ENCODE results near the gene TBPL1.
A peak's percentile ranks its signal among the peaks of the same experiment; 100 is the strongest.
"Not testable (repeated sequence)": the region's sequence is repeated elsewhere in the genome, so short reads cannot be mapped to it uniquely, and the experiment has no call there.

The TBPL1 gene

DNA sequence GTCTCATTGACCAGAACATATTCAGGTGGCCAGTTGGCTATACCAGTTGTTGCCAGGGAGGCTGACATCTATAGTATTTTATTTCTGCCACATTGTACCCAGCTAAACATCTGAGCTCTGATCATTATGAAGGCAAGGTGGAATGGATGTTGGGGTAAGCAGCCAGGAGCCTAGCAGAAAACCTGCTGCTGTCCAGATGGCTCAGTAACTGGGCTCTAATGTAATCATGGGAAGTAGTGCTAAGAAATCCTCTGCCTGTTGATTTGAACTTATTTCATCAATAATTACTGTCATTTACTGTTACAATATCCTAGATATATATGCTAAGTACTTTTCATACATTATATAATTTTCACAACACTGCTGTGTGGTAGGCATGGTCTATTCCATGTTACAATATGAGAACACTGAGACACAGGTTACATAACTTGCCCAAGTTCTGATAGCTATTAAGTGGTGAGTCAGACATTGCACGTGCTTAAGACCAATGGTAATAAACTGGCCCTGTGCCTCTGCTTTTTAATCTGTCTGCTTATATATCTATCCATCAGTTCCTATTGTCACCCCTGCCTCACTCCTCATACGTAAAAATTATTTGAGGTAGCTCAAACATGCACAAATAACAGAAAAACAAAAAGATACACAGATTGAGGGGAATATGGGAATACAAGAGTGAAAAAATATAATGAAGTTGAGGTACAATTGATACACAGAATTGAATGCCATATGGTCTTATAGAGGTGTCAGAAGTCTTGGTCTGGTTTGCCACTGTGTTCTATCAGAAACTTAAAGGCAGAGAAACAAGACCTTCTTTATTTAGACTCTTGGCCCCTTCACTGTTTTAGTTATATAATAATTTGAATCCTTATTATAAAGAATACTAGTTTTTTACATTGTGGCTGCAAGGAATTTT, 25.2 kb downstream of the TBPL1 start:
- no peak for DNase-seq

- no peak for DNase-seq
Observed at GRCh38 chr6:133978896-133979240, 25.8 kb downstream of the TBPL1 start.

DNA sequence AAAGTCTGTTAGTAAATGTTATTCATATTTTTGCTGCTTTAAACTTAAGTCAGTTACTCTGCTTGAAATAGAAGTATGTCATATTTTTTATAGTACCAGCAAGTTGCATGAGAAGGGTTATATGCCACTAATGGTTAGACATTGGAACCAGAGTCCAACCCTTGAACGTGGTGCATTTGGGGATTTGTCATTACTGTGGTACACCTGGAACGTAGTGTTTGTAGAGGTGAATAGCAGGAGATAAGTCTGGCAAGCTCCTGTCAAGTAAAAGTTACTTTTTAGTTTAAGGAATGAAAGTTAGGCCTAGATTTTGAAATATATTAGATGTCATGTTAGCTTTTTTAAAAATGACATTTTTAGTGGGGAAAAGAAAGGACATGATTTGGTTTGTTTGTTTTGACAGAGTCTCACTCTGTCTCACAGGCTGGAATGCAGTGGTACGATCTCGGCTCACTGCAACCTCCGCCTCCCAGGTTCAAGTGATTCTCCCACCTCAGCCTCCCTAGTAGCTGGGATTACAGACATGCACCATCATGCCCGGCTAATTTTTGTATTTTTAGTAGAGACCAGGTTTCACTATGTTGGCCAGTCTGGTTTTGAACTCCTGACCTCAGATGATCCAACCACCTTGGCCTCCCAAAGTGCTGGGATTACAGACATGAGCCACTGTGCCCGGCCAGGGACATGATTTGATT, 26.4 kb downstream of the TBPL1 start:
- DNase-seq = not testable (repeated sequence)

DNA sequence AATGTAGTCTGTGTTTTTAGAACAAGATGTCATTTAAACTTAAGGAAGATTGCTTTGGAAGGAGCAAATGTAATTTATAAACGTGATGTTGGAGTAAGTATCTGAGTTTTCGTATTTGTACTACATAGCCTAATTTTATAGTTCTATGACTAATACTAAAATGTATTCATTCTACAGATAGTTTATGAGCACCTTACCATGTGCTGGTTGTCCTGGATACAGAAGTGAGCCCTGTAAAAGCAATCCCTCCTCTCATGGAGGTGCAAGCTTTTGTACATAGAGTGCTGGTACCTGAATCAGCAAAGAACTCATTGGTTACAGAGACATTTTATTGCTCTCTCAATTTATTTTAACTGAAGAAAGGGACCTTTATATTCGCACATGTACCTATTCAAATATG, 27.1 kb downstream of the TBPL1 start:
- DNase-seq = no peak

DNA sequence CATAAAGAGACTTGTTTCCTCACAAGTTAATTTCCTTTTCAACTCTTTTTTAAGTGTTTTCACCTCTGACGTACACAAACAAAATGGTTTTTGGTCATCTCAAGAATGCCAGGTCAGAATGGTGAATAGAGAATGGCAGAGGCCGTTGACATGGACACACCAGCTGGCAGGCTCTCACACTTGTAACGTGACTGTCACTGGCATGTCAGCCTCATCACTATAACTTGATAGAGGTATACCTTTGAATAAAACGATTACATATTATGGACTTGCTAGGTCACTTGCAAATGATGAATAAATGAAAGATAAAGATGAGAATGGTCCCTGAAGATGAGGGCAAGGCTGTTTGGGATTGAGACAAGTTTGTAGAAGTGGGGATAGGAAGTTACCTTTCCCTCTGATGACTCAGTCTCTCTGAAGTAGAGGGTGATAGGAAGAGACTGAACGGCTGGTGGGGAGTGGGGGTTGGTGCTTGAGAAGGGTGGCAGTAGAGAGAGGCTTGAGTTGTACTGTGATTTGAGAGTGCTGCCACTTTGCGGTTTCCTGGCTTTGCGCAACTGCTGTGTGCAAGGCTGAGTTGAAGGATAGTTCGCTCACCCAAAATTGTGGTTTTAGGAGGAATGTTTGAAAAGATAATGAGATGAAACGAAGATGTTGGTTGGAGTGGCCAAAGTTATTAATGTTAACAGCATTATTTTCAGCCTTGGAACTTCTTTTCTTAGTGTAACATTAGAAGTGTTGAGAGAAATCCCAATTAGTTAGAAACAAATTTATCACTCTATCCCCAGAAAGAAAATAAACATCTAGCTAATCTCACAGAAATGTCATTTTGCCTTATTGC, 30.3 kb downstream of the TBPL1 start:
- peak; percentile 93 for DNase-seq

- no peak for DNase-seq
Observed at GRCh38 chr6:133985970-133986369, 32.9 kb downstream of the TBPL1 start.

GRCh38 chr6:133986942-133987341, 33.9 kb downstream of the TBPL1 start:
- no peak for DNase-seq

DNA sequence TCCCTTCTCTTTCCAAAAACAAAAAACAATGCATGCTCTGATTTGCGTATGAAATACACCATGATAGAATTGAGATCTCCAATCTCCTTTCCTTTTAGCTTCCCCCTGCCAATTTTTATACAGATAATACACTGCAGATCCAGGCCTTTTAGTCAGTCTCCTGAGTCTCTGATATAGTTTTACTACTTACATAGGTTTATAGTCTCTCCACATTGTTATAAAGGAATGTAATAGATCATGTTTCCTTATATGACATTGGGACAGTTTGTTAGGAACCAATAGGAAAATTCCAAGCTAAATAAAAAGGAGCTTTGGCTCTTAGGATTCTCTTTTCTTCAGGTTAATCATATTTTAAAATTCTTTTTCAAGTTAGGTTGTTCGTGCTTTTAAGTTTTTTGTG, 36.5 kb downstream of the TBPL1 start:
- DNase-seq = no peak

DNA sequence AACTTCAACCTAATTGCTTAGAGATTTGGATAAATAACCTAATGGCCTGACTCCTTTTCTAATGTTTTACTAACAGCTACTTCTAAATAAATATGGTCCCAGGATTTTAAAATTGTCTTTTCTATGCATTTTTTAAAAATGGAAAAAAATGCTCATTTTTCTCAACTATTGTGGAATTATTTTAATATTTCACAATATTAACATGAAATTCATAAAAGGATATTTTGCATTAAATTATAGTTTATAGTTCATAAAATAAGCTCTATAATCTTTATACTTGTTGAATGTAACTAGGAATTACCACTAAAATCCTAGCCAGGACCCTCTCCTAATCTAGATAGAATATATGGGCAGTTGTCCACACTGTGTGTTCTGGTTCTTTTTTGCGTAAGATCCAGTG, 37.3 kb downstream of the TBPL1 start:
- DNase-seq = no peak

- DNase-seq = no peak
Observed at GRCh38 chr6:133991096-133991593, 38.1 kb downstream of the TBPL1 start.

- DNase-seq = no peak
Observed at GRCh38 chr6:133992992-133993680, 40.1 kb downstream of the TBPL1 start.

- no peak for DNase-seq
Observed at GRCh38 chr6:133995296-133995695, 42.3 kb downstream of the TBPL1 start.

DNA sequence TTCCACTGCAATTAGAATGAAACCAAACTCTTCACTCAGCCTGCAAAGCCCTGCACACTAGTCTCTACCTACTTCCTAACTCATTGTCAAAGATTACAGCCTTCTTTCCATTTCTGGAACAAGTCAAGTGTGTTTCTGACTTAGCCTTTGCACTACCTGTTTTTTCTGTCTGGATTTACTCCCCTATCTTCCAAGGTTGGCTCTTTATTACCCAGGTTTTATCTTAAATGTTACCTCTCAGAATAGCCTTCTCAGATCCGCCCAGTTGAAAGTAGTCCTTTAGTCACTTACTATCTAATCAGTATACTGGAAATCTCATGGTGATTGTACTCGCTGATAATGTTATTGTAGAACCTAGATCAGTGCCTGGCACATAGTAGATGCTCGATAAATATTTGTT, 42.7 kb downstream of the TBPL1 start:
- DNase-seq = no peak

- DNase-seq = no peak
Observed at GRCh38 chr6:133997267-133997666, 44.2 kb downstream of the TBPL1 start.

DNA sequence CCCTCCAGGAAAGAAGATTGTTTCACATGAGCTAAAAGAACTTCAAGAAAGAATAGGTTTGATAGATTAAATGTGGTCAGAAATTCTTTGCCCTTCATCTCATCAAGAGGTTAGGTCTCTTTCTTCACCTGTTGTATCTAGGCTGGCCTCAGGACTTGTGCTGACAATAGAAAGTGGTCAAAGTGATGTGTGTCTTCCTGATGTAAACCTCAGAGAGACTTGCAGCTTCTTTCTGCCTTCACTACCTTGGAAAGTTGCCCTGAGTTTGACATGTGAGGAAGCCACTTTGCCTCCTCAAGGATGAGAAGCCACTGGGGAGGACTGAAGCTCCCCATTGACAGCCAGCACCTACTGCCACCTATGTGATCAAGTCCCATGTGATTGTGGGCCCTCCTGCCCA, 46.3 kb downstream of the TBPL1 start:
- DNase-seq = no peak

DNA sequence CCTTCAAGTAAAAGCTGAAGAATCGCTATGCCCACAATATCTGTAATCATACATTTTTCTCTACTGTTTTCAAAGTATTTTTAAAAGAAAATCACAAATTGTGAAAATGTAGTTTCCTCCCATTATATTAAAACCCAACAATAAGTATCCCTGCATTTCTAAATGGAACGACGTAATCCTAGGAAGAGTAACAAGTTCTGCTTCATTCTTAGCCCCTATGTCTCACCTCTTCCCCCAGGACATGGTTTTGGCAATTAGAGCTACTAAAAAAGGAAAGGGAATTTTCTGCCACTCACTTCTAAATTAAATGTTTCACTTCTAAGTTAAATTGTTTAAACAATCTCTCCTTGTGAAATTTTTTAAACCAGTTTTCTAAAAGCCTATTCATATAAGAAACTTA, 47.4 kb downstream of the TBPL1 start:
- DNase-seq = no peak

DNA sequence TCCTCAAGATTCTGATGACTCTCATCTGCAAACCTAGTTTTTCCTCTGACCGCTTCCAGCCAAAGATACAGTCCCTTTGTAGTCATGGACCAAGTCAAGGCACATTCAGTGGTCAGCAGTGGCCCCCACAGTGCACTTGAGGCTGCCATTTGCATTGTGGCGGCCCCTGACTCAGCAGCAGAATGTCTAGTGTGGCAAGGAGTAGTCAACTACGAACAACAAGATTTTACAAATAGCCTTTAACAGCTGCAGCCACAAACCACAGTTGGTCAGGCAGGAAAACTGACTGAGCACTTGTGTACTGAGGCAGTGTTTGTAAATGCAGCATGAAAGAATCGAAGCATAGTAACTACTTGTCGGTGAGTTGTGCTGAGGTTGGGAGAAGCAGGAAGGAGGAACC, 49.8 kb downstream of the TBPL1 start:
- DNase-seq = no peak

GRCh38 chr6:134003542-134003951, 50.5 kb downstream of the TBPL1 start:
- DNase-seq = no peak

DNA sequence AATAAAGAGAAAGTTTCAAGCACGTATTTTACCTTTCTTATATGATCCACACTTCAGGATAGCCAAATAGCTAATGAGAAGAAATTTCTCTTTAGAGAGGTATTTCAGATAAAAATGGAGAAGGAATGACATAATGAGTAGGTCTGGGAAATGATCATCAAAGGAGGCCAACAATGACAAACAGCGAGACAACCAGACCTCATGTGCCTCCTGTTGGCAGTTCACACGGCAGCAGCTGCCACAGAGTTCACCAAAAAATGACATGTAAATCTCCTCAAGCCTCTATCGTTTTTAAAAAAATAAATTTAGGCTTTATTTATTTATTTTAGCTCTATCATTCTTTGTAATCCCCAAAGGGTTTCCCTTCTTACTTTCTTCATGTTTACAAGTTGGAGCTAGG, 51.7 kb downstream of the TBPL1 start:
- DNase-seq = no peak

GRCh38 chr6:134005800-134006199, 52.8 kb downstream of the TBPL1 start:
- DNase-seq = no peak

DNA sequence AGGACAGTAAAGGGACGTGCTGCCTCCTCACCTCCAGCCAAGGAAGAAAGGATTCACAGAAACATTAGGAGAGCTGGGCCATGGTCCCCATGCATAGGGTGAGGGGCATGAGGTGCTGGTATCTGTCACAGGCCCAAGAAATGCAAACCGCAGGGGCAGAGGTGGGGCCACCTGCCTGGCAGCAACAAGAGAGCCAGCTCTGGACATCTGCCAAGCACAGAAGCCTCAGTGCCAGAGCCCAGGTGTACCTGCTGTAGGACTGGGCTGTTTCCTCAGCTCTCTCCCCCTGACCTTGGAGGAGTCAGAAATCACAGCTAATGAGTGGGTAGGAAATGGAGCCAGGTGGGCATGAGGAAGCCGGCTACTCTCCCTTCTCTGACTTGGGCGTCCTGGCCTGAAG, 54.1 kb downstream of the TBPL1 start:
- DNase-seq = no peak

DNA sequence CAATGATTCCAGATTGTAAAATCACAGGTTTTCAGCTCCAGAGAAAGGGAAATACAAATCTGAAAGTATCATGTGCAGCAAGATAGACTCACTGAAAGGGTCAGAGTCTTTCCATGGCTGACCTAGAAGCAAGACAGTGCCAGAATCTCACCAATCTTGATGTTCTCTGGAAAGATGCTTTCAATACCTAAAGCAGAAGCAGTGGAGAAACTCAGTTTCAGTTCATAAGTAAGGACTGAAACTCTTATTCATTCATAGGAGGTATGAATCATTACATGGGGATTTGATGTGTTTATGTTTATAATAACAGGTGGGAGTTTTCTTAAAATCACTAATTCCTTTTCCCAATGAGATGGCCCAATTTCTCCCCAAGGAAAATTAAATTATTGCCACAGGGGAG, 56.9 kb downstream of the TBPL1 start:
- no peak for DNase-seq

DNA sequence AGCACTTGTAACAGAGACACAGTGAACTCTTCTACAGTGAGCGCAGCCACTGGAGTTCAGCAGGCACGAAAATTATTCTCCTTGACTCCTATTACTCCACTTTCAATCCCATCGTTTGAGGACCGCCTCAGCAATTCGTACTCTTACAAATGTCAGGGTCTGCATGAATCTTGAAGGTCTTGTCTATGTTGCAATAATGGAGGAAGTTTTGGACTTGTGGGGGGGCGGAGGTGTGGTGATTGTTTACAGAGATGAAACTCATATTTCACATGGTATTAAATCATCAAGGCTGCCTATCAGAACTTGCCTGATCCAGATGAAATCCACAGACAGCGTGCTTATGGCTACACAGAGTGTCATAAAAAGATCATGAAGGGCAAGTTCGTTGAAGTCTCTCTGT, 57.4 kb downstream of the TBPL1 start:
- no peak for DNase-seq

Data from hematopoietic multipotent progenitor cell treated with erythropoietin and hydrocortisone succinate and interleukin-3 and kit ligand, for 6 days (in vitro differentiated cells).